HL-60/S4 treated with retinoic acid at 250 ng/mL for 4 days and 3 days (cell line): ENCODE measurements around the gene ABHD17A.
"Not testable (repeated sequence)": the region's sequence is repeated elsewhere in the genome, so short reads cannot be mapped to it uniquely, and the experiment has no call there.

Experiments used
- in situ Hi-C: fragments of 300-500 bp; cut with MboI; formaldehyde crosslinking; loops from 2 replicates; pipeline ENCODE4 v1.7.0; 2022; ENCODE audit warnings: low sequenced_read_pairs

The ABHD17A gene

DNA sequence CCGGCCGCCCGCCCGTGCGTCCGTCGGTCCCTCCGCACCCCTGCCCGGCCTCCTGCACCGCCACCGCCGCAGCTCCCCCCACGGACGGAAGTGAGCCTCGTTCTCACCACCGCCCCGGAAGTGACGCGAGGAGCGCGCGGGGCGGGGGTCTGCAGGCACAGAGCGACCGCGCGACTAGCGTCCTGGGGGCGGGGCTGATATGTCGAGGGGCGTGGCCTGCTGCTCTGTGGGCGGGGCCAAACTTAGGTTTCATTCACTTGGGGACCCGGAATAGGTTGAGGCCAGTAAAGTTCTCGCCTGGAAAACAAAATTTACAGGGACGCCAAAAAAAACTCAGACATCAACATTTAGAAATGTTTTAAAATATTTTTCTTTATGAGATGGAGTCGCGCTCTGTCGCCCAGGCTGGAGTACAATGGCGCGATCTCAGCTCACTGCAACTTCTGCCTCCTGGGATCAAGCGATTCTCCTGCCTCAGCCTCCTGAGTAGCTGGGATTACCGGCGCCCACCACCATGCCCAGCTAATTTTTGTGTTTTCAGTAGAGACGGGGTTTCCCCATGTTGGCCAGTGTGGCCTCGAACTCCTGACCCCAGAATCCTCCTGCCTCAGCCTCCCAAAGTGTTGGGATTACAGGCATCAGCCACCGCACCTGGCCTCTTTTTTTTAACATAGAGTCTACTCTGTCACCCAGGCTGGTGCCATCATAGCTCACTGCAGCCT is at the start of gene ABHD17A:
ABHD17A (minus strand) TSS at position 99 of the 722 bp plus-strand sequence. CDS start 3,930 bp downstream, outside the sequence.
- in situ Hi-C loops, result not testable (repeated sequence)

DNA sequence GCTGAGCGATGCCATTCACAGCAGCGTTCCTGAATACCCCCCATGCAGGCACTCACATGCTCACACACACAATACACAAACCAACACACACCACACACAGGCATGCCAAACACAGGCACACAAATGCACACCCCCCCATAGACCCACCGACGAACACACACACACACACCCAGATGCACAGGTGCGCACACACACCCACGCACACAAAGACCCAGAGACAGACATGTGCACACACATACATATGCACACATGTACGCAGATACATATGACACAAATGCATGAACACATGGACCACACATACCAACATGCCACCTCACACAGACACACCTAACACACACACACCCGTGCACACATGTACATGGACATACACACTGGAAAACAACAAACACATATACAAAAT is 48.6 kb upstream of the ABHD17A start:
- in situ Hi-C loops, result no loop called here

DNA sequence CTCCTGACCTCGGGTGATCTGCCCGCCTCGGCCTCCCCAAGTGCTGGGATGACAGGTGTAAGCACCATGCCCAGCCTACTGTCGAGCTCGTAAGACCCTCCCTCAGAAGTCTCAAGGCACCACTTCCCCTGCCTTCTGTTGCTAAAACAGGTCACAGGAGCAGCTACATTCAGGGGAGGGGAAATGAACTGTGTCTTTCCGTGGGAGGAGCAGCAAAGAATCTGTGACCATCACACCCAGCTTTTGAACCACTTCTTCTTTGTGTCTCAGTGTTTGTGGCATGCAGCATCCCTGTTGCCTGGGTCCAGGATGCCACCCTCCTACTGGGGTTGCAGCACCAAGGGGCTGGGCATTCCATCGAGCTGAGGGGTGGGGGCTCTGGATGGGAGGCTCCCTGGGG is 47.9 kb upstream of the ABHD17A start:
- in situ Hi-C loops, result no loop called here

- in situ Hi-C loops, result no loop called here
Observed at GRCh38 chr19:1932395-1932794, 47.1 kb upstream of the ABHD17A start.

GRCh38 chr19:1931445-1931844 is 46.1 kb upstream of the ABHD17A start:
- in situ Hi-C loops, result no loop called here

GRCh38 chr19:1929021-1929742 is 43.9 kb upstream of the ABHD17A start:
- in situ Hi-C loops, result no loop called here

DNA sequence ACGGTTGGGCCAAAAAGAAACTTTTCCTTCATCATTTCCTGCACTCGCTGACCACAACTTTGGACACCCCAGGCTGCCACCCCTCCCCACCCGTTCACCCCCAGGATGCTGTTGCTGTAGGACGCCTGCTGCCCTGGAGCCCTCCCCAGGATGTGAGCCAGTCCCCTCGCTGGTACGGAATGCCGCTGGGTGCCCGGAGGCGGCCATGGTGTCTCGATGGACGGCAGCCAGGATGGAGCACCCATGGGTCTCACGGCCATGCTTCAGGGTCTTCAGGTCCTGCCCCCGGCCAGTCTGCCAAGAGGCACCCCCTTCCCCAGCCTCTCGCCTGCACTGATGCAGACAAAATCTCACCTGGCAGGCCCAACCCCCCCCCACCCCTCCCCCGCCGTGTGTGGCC is 40.2 kb upstream of the ABHD17A start:
- in situ Hi-C loops, result no loop called here

- in situ Hi-C loops, result no loop called here
Observed at GRCh38 chr19:1924320-1924961, 39.1 kb upstream of the ABHD17A start.

DNA sequence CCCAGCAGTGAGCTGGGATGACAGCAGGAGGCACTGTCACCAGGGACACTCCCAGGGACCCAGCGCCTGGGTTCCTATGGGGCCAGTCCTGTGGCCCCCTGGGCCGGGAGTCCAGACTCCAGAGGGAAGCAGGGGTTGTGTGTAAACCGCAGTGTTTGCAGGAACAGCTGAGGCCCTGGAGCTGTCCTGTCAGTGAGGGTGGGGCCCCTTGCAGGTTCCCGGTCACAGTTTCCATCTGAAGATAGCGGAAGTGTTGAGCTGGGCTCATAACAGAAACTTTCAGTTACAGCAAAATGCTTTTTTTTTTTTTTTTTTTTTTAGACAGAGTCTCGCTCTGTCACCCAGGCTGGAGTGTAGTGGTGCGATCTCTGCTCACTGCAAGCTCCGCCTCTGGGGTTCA is 38.0 kb upstream of the ABHD17A start:
- in situ Hi-C loops, result no loop called here

DNA sequence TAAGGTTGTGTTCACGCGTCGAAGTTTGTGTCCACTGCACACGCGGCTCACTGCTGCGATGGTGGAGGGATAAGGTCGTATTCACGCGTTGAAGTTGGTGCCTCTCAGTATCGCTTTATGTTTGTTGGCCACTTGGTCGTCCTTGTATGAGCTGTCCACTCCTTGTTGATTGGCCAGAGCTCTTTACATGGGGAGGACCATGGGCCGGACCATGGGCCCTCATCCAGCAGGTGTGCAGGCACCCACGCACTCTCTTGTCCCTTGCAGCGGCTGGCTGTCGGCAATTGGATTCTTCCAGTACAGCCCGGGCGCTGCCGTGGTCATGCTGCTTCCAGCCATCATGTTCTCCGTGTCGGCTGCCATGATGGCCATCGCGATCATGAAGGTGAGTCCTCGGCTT is 37.5 kb upstream of the ABHD17A start:
- in situ Hi-C loops, result no loop called here

GRCh38 chr19:1921825-1922224 is 36.5 kb upstream of the ABHD17A start:
- in situ Hi-C loops, result no loop called here

GRCh38 chr19:1921326-1921725 is 36.0 kb upstream of the ABHD17A start:
- in situ Hi-C loops, result no loop called here

GRCh38 chr19:1920644-1921043 is 35.3 kb upstream of the ABHD17A start:
- in situ Hi-C loops, result no loop called here

- in situ Hi-C loops, result no loop called here
Observed at GRCh38 chr19:1918975-1919374, 33.7 kb upstream of the ABHD17A start.

GRCh38 chr19:1917926-1918325 is 32.6 kb upstream of the ABHD17A start:
- in situ Hi-C loops, result no loop called here

GRCh38 chr19:1917146-1917545 is 31.9 kb upstream of the ABHD17A start:
- in situ Hi-C loops, result no loop called here

DNA sequence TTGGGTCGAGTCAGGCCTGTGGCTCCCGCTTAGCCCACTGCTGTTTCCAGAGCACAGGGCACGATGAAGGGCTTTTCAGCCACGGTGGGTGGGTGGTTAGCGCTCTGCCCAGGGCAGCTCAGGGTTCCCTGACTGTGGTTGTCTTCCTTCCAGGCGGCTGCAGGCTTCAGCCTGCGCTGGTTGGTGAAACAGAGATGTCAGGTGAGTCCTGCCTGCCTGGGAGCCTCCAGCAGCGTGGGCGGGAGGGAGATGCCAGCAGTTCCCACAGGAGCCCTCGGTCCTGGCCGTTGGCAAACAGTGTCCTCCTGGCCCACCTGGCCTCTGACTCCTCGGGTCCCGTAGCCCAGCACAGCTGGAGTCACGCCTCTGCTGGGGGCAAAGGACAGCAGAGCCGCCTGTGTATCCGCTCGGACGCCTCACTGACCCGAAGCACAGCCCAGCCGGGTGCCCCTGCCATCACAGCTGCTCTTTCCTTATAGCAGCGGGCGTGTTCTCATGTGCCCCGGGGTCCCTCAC is 29.6 kb upstream of the ABHD17A start:
- in situ Hi-C loops, result no loop called here

GRCh38 chr19:1913781-1914577 is 28.7 kb upstream of the ABHD17A start:
- in situ Hi-C loops, result no loop called here

- in situ Hi-C loops, result no loop called here
Observed at GRCh38 chr19:1912760-1913505, 27.6 kb upstream of the ABHD17A start.

GRCh38 chr19:1911995-1912394 is 26.7 kb upstream of the ABHD17A start:
- in situ Hi-C loops, result no loop called here
